Brain microvascular endothelial cell (primary cell): ENCODE measurements around the gene SGSM2.

Experiments used
- DNase-seq: peaks from one replicate; pipeline ENCODE4 v3.0.0-alpha.2; 2020
- H3K27ac ChIP-seq: fragments of 250-450 bp; sonication (Bioruptor Pico); 2 replicates; pipeline ENCODE4 v1.5.1; 2020; ENCODE audit warnings: mild to moderate bottlenecking, moderate library complexity
- H3K27me3 ChIP-seq: fragments of 250-450 bp; sonication (Bioruptor Pico); replicated peaks from 2 replicates; pipeline ENCODE4 v1.5.1; 2020; ENCODE audit warnings: mild to moderate bottlenecking
- H3K36me3 ChIP-seq: fragments of 250-450 bp; sonication (Bioruptor Pico); replicated peaks from 2 replicates; pipeline ENCODE4 v1.5.1; 2020; ENCODE audit warnings: mild to moderate bottlenecking
- H3K4me3 ChIP-seq: 2 replicates; pipeline ENCODE4 v1.5.1; 2011; ENCODE audit warnings: low read depth, mild to moderate bottlenecking, control low read depth, low read length, moderate library complexity
- CTCF ChIP-seq: IDR thresholded peaks from 2 replicates; pipeline ENCODE4 v1.5.1; 2011; ENCODE audit warnings: low read depth, mild to moderate bottlenecking, moderate library complexity, low read length, control low read depth, inconsistent platforms; ENCODE audit errors: missing control alignments
- in situ Hi-C: cut with HindIII; loops from 2 replicates; pipeline ENCODE4 v1.10.0; 2017; ENCODE audit warnings: low sequenced_read_pairs, low pct_ligation_motif_present

The SGSM2 gene

GRCh38 chr17:2400877-2401425 lies 63.6 kb downstream of the SGSM2 start, which contains the start of gene MNT:
Gene MNT (minus strand): TSS chr17:2401060. CDS start chr17:2400712, 348 bp downstream.
- no peaks in the 10 kb centered on the region for H3K27me3 ChIP-seq
- DNase-seq, result peak; percentile 91
- H3K36me3 ChIP-seq, result no peaks in the 10 kb centered on the region
- H3K27ac ChIP-seq, result peak within 1 kb of the TSS; percentile 98
- in situ Hi-C loops, result no loop called here
- no peak for TF ChIP-seq CTCF
- peak within 1 kb of the TSS; percentile 77 for H3K4me3 ChIP-seq

- Histone ChIP-seq H3K36me3 (no peaks in the 10 kb centered on the region), H3K4me3 (peak overlapping the region; percentile 62), H3K27ac (peak overlapping the region; percentile 98), H3K27me3 (no peaks in the 10 kb centered on the region)
- TF ChIP-seq CTCF, result no peak
- in situ Hi-C loops, result no loop called here
- DNase-seq, result peak; percentile 100
These were observed 64.3 kb downstream of the SGSM2 start for GRCh38 chr17:2401426-2402221.

- Histone ChIP-seq H3K27me3 (no peaks in the 10 kb centered on the region), H3K36me3 (no peaks in the 10 kb centered on the region), H3K4me3 (peak overlapping the region; percentile 51), H3K27ac (peak overlapping the region; percentile 98)
- no peak for TF ChIP-seq CTCF
- in situ Hi-C loops, result no loop called here
- no peak for DNase-seq
These were observed 65.2 kb downstream of the SGSM2 start for GRCh38 chr17:2402544-2402943.

- Histone ChIP-seq H3K27ac (no peak overlapping the region), H3K27me3 (no peaks in the 10 kb centered on the region)
These were observed 65.7 kb downstream of the SGSM2 start for GRCh38 chr17:2403044-2403443.

GRCh38 chr17:2405247-2405926 lies 68.1 kb downstream of the SGSM2 start:
- H3K27ac ChIP-seq, result peak overlapping the region; percentile 91
- in situ Hi-C loops, result no loop called here
- DNase-seq, result peak; percentile 88
- no peaks in the 10 kb centered on the region for H3K27me3 ChIP-seq
- no peak for TF ChIP-seq CTCF
- H3K36me3 ChIP-seq, result no peaks in the 10 kb centered on the region
- H3K4me3 ChIP-seq, result no peak overlapping the region

More at GRCh38 chr17:2403044-2403443, 65.7 kb downstream of the SGSM2 start:
- in situ Hi-C loops, result no loop called here
- no peak for DNase-seq
- Histone ChIP-seq H3K36me3 (no peaks in the 10 kb centered on the region), H3K4me3 (no peak overlapping the region)
- TF ChIP-seq CTCF, result no peak
